Activated CD4-positive, alpha-beta T cell treated with anti-CD3 and anti-CD28 coated beads, Interleukin-2, amount 10 ng/mL, durations not matched to agents 7 days and 5 days (primary cell): Measurements from ENCODE around the gene RIOK3. TPM values are rescaled to one million over a fixed set of nuclear protein-coding genes. Genes with fewer than 3 reads are reported as not detected.
"Not testable (repeated sequence)": the region's sequence is repeated elsewhere in the genome, so short reads cannot be mapped to it uniquely, and the experiment has no call there.

ENCODE experiments used
- CTCF ChIA-PET: fragments of 350-600 bp; sonication (Branson Sonifier 250); formaldehyde crosslinking; loops from one replicate; lab custom pipeline; 2021; ENCODE audit warnings: antibody characterized with exemption; lab: Charles Lee
- POLR2A ChIA-PET: fragments of 350-600 bp; sonication (Branson Sonifier 250); formaldehyde crosslinking; loops from one replicate; lab custom pipeline; 2021; ENCODE audit warnings: antibody characterized with exemption; lab: Charles Lee
- DNase-seq: peaks from one replicate; pipeline ENCODE4 v3.0.0-alpha.2; 2020
- H3K27ac Mint-ChIP-seq: one replicate; pipeline ENCODE4 v1.8.0; 2021; ENCODE audit warnings: mild to moderate bottlenecking, moderate library complexity, mixed read lengths
- H3K27me3 Mint-ChIP-seq: one replicate; pipeline ENCODE4 v1.8.0; 2021; ENCODE audit warnings: mixed read lengths
- H3K36me3 Mint-ChIP-seq: one replicate; pipeline ENCODE4 v1.8.0; 2021; ENCODE audit warnings: low read depth, mixed read lengths
- H3K4me1 Mint-ChIP-seq: one replicate; pipeline ENCODE4 v1.8.0; 2021; ENCODE audit warnings: mixed read lengths
- H3K4me3 Mint-ChIP-seq: one replicate; pipeline ENCODE4 v1.8.0; 2021; ENCODE audit warnings: mild to moderate bottlenecking, moderate library complexity, mixed read lengths
- H3K9me3 Mint-ChIP-seq: one replicate; pipeline ENCODE4 v1.8.0; 2021; ENCODE audit warnings: mixed read lengths
- total RNA-seq, 2 experiments: library from RNA; stranded (reverse); gene quantifications; one replicate each; pipeline ENCODE4 v1.2.3, GENCODE V29; 2021

RIOK3 gene
- 10 to 100 TPM; 55.4 to 69.3 TPM for total RNA-seq

- peak within 1 kb of the TSS; percentile 96 for H3K4me3 Mint-ChIP-seq
- peaks cover 53% of the 10 kb centered on the region for H3K4me1 Mint-ChIP-seq
- POLR2A ChIA-PET, result no interaction called here
- H3K9me3 Mint-ChIP-seq, result no peaks in the 10 kb centered on the region
- CTCF ChIA-PET, result interaction anchor here (0.9 to 2.1 kb wide), 4 partner anchors 10 to 128 kb away, joined by 3 to 11 read pairs (median 6); no protein-coding TSS in a partner anchor
- peak within 1 kb of the TSS; percentile 92 for H3K27ac Mint-ChIP-seq
- H3K36me3 Mint-ChIP-seq, result peaks cover 14% of the 10 kb centered on the region
- H3K27me3 Mint-ChIP-seq, result no peaks in the 10 kb centered on the region
- peak; percentile 93 for DNase-seq
Measured at GRCh38 chr18:23452728-23453679, at the start of gene RIOK3. RIOK3 (plus strand) TSS chr18:23453287; CDS start chr18:23453440, 153 bp downstream.

GRCh38 chr18:23403310-23403709, 49.8 kb upstream of the RIOK3 start:
- POLR2A ChIA-PET, result no interaction called here
- no peaks in the 10 kb centered on the region for H3K9me3 Mint-ChIP-seq
- CTCF ChIA-PET, result interaction anchor here (0.6 kb wide), 1 partner anchor 498 kb away, joined by 4 read pairs; no protein-coding TSS in a partner anchor

GRCh38 chr18:23405636-23406035, 47.5 kb upstream of the RIOK3 start:
- CTCF ChIA-PET, result interaction anchor here (1.5 kb wide), 1 partner anchor 14 kb away, joined by 5 read pairs; no protein-coding TSS in a partner anchor
- no peak overlapping the region for H3K4me3 Mint-ChIP-seq
- H3K9me3 Mint-ChIP-seq, result no peaks in the 10 kb centered on the region
- POLR2A ChIA-PET, result no interaction called here
- no peaks in the 10 kb centered on the region for H3K36me3 Mint-ChIP-seq
- H3K27ac Mint-ChIP-seq, result no peak overlapping the region
- H3K27me3 Mint-ChIP-seq, result no peaks in the 10 kb centered on the region
- H3K4me1 Mint-ChIP-seq, result no peaks in the 10 kb centered on the region
- no peak for DNase-seq

More at GRCh38 chr18:23403310-23403709, 49.8 kb upstream of the RIOK3 start:
- H3K4me1 Mint-ChIP-seq, result peaks cover 7% of the 10 kb centered on the region
- no peak overlapping the region for H3K27ac Mint-ChIP-seq
- H3K27me3 Mint-ChIP-seq, result no peaks in the 10 kb centered on the region
- H3K4me3 Mint-ChIP-seq, result no peak overlapping the region
- DNase-seq, result no peak
- no peaks in the 10 kb centered on the region for H3K36me3 Mint-ChIP-seq

- H3K27ac Mint-ChIP-seq, result no peak overlapping the region
- H3K27me3 Mint-ChIP-seq, result no peaks in the 10 kb centered on the region
- no peak overlapping the region for H3K4me3 Mint-ChIP-seq
Measured at GRCh38 chr18:23406271-23406787, 46.8 kb upstream of the RIOK3 start.

GRCh38 chr18:23412351-23412964, 40.6 kb upstream of the RIOK3 start:
- ChIA-PET CTCF (interaction anchor here (0.7 to 1.3 kb wide), 5 partner anchors 11 to 614 kb away, joined by 3 to 7 read pairs (median 3); no protein-coding TSS in a partner anchor), POLR2A (no interaction called here)
- H3K36me3 Mint-ChIP-seq, result no peaks in the 10 kb centered on the region
- H3K27ac Mint-ChIP-seq, result no peak overlapping the region
- DNase-seq, result no peak
- H3K9me3 Mint-ChIP-seq, result no peaks in the 10 kb centered on the region
- no peak overlapping the region for H3K4me3 Mint-ChIP-seq
- H3K4me1 Mint-ChIP-seq, result no peaks in the 10 kb centered on the region
- H3K27me3 Mint-ChIP-seq, result no peaks in the 10 kb centered on the region

More at GRCh38 chr18:23406271-23406787, 46.8 kb upstream of the RIOK3 start:
- H3K9me3 Mint-ChIP-seq, result no peaks in the 10 kb centered on the region
- ChIA-PET POLR2A (no interaction called here), CTCF (interaction anchor here (1.2 to 1.5 kb wide), 2 partner anchors 10 to 15 kb away, joined by 3 to 5 read pairs; no protein-coding TSS in a partner anchor)
- no peak for DNase-seq
- H3K4me1 Mint-ChIP-seq, result no peaks in the 10 kb centered on the region
- no peaks in the 10 kb centered on the region for H3K36me3 Mint-ChIP-seq

- H3K27me3 Mint-ChIP-seq, result no peaks in the 10 kb centered on the region
- no peak for DNase-seq
- no peak overlapping the region for H3K4me3 Mint-ChIP-seq
- H3K4me1 Mint-ChIP-seq, result no peaks in the 10 kb centered on the region
- H3K36me3 Mint-ChIP-seq, result no peaks in the 10 kb centered on the region
- H3K27ac Mint-ChIP-seq, result no peak overlapping the region
- H3K9me3 Mint-ChIP-seq, result no peaks in the 10 kb centered on the region
- ChIA-PET POLR2A (no interaction called here), CTCF (no interaction called here)
Measured at GRCh38 chr18:23415515-23415914, 37.6 kb upstream of the RIOK3 start.

- H3K27ac Mint-ChIP-seq, result no peak overlapping the region
- H3K4me1 Mint-ChIP-seq, result no peaks in the 10 kb centered on the region
- no peaks in the 10 kb centered on the region for H3K27me3 Mint-ChIP-seq
- H3K4me3 Mint-ChIP-seq, result no peak overlapping the region
- ChIA-PET POLR2A (no interaction called here), CTCF (no interaction called here)
- H3K9me3 Mint-ChIP-seq, result no peaks in the 10 kb centered on the region
- no peaks in the 10 kb centered on the region for H3K36me3 Mint-ChIP-seq
- DNase-seq, result no peak
Measured at GRCh38 chr18:23416298-23416697, 36.8 kb upstream of the RIOK3 start.

GRCh38 chr18:23421277-23421676, 31.8 kb upstream of the RIOK3 start:
- H3K4me3 Mint-ChIP-seq, result no peak overlapping the region
- ChIA-PET CTCF (no interaction called here), POLR2A (no interaction called here)
- no peaks in the 10 kb centered on the region for H3K27me3 Mint-ChIP-seq
- DNase-seq, result no peak
- no peak overlapping the region for H3K27ac Mint-ChIP-seq
- peaks cover 3% of the 10 kb centered on the region for H3K4me1 Mint-ChIP-seq
- no peaks in the 10 kb centered on the region for H3K9me3 Mint-ChIP-seq
- no peaks in the 10 kb centered on the region for H3K36me3 Mint-ChIP-seq

- ChIA-PET CTCF (interaction anchor here (1.0 kb wide), 1 partner anchor 86 kb away, joined by 3 read pairs; no protein-coding TSS in a partner anchor), POLR2A (no interaction called here)
- no peak for DNase-seq
- Mint-ChIP-seq H3K27ac (no peak overlapping the region), H3K9me3 (no peaks in the 10 kb centered on the region), H3K36me3 (no peaks in the 10 kb centered on the region), H3K4me1 (peaks cover 3% of the 10 kb centered on the region), H3K27me3 (no peaks in the 10 kb centered on the region), H3K4me3 (no peak overlapping the region)
Measured at GRCh38 chr18:23422751-23423418, 30.2 kb upstream of the RIOK3 start.

GRCh38 chr18:23424616-23425015, 28.5 kb upstream of the RIOK3 start:
- DNase-seq, result no peak
- CTCF ChIA-PET, result interaction anchor here (0.5 to 2.2 kb wide), 3 partner anchors 13 to 626 kb away, joined by 3 to 7 read pairs (median 4); no protein-coding TSS in a partner anchor
- H3K4me3 Mint-ChIP-seq, result no peak overlapping the region

GRCh38 chr18:23428821-23429220, 24.3 kb upstream of the RIOK3 start:
- Mint-ChIP-seq H3K27me3 (no peaks in the 10 kb centered on the region), H3K36me3 (peaks cover 10% of the 10 kb centered on the region), H3K9me3 (peaks cover 3% of the 10 kb centered on the region), H3K4me3 (no peak overlapping the region), H3K4me1 (no peaks in the 10 kb centered on the region), H3K27ac (no peak overlapping the region)
- no peak for DNase-seq
- ChIA-PET POLR2A (no interaction called here), CTCF (no interaction called here)

More at GRCh38 chr18:23424616-23425015, 28.5 kb upstream of the RIOK3 start:
- Mint-ChIP-seq H3K9me3 (peaks cover 3% of the 10 kb centered on the region), H3K36me3 (peaks cover 7% of the 10 kb centered on the region), H3K4me1 (peaks cover 3% of the 10 kb centered on the region), H3K27me3 (no peaks in the 10 kb centered on the region), H3K27ac (no peak overlapping the region)
- POLR2A ChIA-PET, result no interaction called here

GRCh38 chr18:23429538-23429937, 23.5 kb upstream of the RIOK3 start:
- DNase-seq, H3K4me1 Mint-ChIP-seq, H3K27ac Mint-ChIP-seq, H3K9me3 Mint-ChIP-seq, H3K27me3 Mint-ChIP-seq, POLR2A ChIA-PET, CTCF ChIA-PET, H3K4me3 Mint-ChIP-seq: not testable (repeated sequence)
- H3K36me3 Mint-ChIP-seq, result peaks cover 10% of the 10 kb centered on the region
